ENCODE data around the gene STXBP2.

STXBP2 gene

GRCh38 chr19:7657131-7657751, 20.3 kb downstream of the STXBP2 start:
- no peak for DNase-seq

- DNase-seq, result no peak
These were observed 21.3 kb downstream of the STXBP2 start for GRCh38 chr19:7658219-7658686.

DNA sequence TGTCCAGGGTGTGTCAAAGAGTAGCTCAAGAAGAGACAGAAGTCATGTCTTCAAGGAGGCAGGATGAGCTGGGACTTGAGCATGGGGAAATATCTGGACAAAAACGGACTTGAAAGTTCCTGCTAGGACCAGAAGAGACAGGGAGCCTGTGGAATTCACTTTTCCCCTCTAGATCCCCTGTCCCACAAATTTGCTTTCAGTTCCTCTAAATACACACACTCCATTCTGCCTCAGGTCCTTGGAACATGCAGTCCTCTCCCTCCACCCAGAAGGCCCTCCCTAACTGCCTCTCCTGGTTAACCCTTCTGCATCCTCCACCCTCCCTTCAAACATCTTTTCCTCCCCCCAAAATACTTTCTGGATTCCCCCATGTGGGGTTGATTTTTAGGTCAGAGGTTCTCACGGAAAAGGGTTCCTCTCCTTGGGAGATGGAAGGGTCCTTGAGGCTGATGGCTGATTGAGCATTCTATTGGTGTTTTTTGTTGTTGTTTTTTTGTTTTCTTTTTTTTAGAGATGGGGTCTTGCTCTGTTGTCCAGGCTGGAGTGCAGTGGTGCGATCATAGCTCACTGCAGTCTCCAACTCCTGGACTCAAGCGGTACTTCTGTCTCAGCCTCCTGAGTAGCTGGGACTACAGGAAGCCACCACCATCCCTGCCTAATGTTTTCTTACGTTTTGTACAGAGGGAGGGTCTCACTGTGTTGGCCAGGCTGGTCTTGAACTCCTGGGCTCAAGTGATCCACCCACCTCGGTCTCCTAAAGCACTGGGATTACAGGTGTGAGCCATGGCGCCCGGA, 25.0 kb downstream of the STXBP2 start:
- DNase-seq, result no peak

DNA sequence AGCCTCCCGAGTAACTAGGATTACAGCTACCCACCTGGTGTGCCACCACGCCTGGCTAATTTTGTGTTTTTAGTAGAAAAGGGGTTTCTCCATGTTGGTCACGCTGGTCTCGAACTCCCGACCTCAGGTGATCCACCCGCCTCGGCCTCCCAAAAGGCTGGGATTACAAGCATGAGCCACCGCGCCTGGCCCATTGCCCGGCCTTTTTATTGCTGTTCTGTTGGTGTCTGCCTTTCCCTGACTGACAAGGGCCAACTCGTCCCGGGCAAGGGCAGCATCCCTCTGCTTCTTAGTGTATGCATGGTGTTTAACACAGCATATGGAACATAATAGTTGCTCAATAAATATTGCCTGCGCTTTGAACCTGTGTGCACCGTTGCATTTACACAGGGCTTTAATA, 25.7 kb downstream of the STXBP2 start:
- DNase-seq, result no peak

- no peak for DNase-seq
These were observed 26.8 kb downstream of the STXBP2 start for GRCh38 chr19:7663706-7664105.

DNA sequence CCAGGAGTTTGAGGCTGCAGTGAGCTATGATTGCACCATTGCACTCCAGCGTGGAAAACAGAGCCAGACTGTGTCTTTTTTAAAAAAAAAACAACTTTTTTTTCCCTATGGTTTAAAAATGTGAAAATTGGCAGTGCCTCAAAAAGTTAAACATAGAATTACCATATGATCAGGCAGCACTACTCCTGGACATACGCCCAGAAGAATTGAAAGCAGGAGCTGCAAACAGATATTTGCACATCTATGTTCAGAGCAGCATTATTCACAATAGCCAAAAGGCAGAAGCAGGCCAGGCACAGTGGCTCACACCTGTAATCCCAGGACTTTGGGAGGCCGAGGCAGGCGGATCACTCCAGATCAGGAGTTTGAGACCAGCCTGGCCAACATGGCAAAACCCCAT, 28.2 kb downstream of the STXBP2 start:
- DNase-seq, result no peak

GRCh38 chr19:7668842-7669241, 31.9 kb downstream of the STXBP2 start, which contains the start of gene RETN:
Gene RETN, plus strand, starts transcription at chr19:7669049. Its CDS starts 278 bp downstream, at chr19:7669327.
- DNase-seq, result no peak

DNA sequence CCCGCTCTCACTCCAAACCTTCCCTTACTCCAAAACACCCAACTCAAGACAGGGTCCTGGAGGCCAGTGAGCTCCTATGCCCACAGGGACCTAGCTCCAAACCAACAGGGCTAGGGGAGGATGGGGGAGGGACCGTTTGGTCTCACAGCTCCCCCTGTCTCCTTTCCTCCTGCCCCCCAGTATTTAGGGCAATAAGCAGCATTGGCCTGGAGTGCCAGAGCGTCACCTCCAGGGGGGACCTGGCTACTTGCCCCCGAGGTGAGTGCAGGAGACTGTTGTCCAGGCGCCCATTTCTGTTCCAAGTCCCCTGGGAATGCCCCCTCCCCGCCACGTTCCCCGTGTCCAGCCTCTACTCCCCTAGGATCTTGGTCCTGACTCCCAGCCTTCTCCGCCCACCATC, 32.7 kb downstream of the STXBP2 start:
- DNase-seq, result no peak

DNA sequence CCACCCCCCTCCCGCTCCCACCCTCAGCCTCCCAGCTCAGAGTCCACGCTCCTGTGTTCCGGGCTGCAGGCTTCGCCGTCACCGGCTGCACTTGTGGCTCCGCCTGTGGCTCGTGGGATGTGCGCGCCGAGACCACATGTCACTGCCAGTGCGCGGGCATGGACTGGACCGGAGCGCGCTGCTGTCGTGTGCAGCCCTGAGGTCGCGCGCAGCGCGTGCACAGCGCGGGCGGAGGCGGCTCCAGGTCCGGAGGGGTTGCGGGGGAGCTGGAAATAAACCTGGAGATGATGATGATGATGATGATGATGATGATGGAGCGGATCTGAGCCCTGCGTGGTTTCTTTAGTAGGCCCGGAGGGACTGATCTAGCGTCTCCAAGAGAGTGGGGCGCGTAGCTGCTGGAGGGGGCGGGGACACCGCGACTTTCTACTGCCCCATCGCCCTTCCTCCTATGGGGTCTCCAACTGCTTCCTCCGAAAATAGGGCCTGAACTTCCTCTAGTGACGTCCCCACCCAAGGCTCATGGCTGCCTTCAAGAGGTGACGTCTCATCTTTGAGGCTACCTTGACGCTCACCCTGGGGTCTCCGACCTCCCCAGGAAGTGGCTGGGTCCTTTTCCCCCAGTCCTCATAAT, 33.4 kb downstream of the STXBP2 start:
- no peak for DNase-seq

DNA sequence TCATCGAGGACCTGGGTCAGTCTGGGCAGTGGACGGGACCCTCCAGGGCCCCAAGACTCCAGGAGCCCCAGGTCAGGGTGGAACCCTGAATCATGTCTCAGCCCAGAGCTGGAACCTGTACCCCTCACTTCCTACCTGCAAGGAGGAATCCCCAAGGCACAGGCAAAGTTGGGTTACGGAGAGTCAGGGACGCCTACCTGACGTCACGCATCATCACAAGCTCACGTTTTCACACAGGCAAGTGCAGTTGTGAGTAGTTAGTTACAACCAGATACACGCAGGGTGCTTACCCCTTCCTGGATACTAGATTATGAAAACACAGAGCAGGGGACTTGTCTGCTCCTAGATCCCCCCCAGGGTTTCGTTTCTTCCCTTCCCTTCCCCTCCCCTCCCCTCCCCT, 33.9 kb downstream of the STXBP2 start:
- no peak for DNase-seq

GRCh38 chr19:7672522-7672921, 35.6 kb downstream of the STXBP2 start:
- DNase-seq, result no peak

GRCh38 chr19:7674010-7675005, 37.4 kb downstream of the STXBP2 start:
- DNase-seq, result peak; percentile 34

DNA sequence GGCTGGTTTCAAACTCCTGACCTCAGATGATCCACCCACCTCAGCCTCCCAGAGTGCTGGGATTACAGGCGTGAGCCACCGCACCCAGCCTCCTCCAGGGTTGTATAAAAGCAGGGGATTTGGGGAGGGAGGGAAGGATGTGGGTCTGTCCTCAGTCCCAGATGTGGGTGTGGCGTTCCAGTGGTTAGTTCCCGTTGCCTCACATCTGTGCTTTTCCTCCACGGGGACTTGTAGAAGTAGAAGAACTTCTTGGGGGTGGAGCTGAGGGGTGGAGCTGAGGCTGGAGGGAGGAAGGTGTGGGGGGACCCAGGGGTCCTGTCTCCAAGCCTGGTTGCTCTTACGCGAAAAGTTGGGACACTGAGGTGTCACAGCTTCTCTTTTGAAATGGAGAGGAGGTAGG, 39.5 kb downstream of the STXBP2 start:
- no peak for DNase-seq

DNA sequence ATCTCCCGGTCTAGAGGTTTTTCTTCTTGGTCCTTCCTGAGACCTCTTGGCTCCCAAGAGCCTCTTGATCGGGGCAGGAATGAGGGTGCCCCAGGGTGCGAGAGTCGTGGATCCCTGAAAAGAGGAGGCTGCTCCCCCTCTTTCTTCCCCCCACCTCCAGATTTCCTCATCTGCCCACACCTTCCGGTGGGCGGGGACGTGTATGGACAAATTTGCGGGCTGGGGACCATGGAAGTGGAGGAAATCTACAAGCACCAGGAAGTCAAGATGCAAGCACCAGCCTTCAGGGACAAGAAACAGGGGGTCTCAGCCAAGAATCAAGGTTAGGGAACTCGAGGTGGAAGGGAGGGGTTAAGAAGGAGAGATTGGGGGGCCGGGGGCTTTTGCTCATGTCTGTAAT, 39.9 kb downstream of the STXBP2 start, which contains the start of gene MCEMP1:
Gene MCEMP1, plus strand, starts transcription at position 237 of the 400 bp plus-strand sequence. Its CDS starts 31 bp downstream, at position 268.
- DNase-seq, result no peak

GRCh38 chr19:7677669-7678311, 40.9 kb downstream of the STXBP2 start:
- no peak for DNase-seq

GRCh38 chr19:7678971-7679751, 42.3 kb downstream of the STXBP2 start:
- DNase-seq, result no peak

- no peak for DNase-seq
These were observed 43.1 kb downstream of the STXBP2 start for GRCh38 chr19:7679771-7680605.

DNA sequence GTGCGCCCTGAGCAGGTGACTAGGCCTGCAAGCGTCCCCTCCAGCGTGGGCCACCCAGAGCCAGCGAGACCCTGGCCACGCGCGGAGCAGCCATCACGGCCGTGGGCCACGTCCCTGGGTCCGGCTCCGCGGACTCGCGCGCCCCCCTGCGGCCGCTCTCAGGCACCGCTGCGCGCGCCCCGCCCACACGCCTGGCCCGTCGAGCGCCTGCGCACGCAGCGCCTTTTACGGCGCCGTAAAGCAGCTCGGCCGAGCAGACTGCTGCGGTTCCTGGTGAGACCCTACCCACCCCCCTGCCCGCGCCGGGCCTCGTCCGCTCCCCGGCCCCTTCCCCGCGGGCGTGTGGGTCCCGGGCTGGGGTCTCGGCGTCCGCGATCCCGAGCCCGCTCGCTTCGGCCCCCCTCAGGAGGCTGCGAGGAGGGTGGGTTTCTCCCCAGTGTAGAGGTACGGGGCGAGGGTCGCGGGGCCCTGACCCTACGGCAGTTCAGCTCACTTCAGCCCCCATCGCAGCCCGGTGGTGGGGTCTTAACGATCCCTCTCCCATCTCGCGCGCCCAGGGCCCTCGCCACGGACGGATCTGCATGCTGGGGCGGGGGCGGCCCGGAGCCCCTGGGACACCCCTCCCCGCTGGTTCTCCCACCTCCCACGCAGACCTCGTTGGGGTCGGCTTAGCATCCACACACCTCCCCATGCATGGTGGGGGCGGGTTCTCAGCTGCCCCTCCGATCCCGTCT, 43.9 kb downstream of the STXBP2 start, which contains the start of gene TRAPPC5:
Gene TRAPPC5, plus strand, starts transcription at position 228 of the 734 bp plus-strand sequence. CDS start 1,421 bp downstream, outside the sequence.
- DNase-seq, result peak; percentile 73

All from NCI-H1048 (cell line).